ENCODE results near the gene ZNF799. TPM values are rescaled to one million over a fixed set of nuclear protein-coding genes. Genes with fewer than 3 reads are reported as not detected.

Gene ZNF799
- polyA plus RNA-seq, 3 donors: 1.8 to 3.4 (median 3.2) TPM

DNA sequence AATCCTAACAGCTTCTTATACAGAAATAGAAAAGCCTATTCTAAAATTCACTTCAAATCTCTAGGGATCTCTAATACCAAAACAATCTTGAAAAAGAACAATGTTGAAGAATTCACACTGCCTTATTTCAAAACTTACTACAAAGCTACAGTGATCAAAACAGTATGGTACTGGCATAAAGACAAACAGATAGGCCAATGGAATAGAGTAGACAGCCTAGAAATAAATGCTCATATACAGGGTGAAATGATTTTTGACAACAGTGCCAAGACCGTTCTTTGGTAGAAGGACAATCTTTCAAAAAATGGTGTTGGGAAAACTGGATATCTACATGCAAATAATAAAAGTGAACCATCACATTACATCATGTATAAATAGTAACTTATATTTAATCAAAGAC lies 55.9 kb downstream of the ZNF799 start:
- H2AFZ ChIP-seq (ENCODE audit: insufficient read depth, low read depth, low read length, poor library complexity, severe bottlenecking): no peak overlapping the region
- TF ChIP-seq, protein P1, sequence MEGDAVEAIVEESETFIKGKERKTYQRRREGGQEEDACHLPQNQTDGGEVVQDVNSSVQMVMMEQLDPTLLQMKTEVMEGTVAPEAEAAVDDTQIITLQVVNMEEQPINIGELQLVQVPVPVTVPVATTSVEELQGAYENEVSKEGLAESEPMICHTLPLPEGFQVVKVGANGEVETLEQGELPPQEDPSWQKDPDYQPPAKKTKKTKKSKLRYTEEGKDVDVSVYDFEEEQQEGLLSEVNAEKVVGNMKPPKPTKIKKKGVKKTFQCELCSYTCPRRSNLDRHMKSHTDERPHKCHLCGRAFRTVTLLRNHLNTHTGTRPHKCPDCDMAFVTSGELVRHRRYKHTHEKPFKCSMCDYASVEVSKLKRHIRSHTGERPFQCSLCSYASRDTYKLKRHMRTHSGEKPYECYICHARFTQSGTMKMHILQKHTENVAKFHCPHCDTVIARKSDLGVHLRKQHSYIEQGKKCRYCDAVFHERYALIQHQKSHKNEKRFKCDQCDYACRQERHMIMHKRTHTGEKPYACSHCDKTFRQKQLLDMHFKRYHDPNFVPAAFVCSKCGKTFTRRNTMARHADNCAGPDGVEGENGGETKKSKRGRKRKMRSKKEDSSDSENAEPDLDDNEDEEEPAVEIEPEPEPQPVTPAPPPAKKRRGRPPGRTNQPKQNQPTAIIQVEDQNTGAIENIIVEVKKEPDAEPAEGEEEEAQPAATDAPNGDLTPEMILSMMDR (IDR thresholded peaks at IDR 0.05): no peak
- H3K27me3 ChIP-seq (ENCODE audit: control insufficient read depth in 2 of 2, insufficient read depth in 2 of 2, low read length in 2 of 2): no peaks in the 10 kb centered on the region
- no peaks in the 10 kb centered on the region for H3K4me1 ChIP-seq (ENCODE audit: control insufficient read depth in 1 of 2, insufficient read depth in 2 of 2, low read length in 2 of 2)
- peaks cover 44 to 80% of the 10 kb centered on the region in 2 donors for H3K9me3 ChIP-seq (replicated peaks in 1 of 2; ENCODE audit: control insufficient read depth in 1 of 2, insufficient read depth in 1 of 2, low read length in 2 of 2)
- no peaks in the 10 kb centered on the region for H3K79me2 ChIP-seq (ENCODE audit: insufficient read depth, low read length)
- WGBS (ENCODE audit: insufficient coverage): no CpG with 5 or more reads among the region's 1 CpG
- no peak overlapping the region for H3K4me3 Mint-ChIP-seq
- peaks cover 0 to 1% (median 0%) of the 10 kb centered on the region in 3 donors for H3K27me3 Mint-ChIP-seq (ENCODE audit: low read depth in 3 of 3)
- no peak overlapping the region for H3K27ac Mint-ChIP-seq
- peaks cover 0 to 7% of the 10 kb centered on the region in 2 donors for H3K36me3 ChIP-seq (replicated peaks in 1 of 2; ENCODE audit: control insufficient read depth in 1 of 2, insufficient read depth in 2 of 2, low read length in 2 of 2)
- no peak for DNase-seq
- H3K9ac ChIP-seq (ENCODE audit: insufficient read depth, low read length, poor library complexity, severe bottlenecking): no peak overlapping the region
- intact Hi-C loops (cut with micrococcal nuclease): no loop called here
- H4K20me1 ChIP-seq (ENCODE audit: insufficient read depth, low read length): no peaks in the 10 kb centered on the region
- H3K36me3 Mint-ChIP-seq: no peaks in the 10 kb centered on the region
- H3K9me3 Mint-ChIP-seq: peaks cover 32 to 77% (median 74%) of the 10 kb centered on the region in 7 donors
- no peaks in the 10 kb centered on the region for H3K4me1 Mint-ChIP-seq
- H3K4me3 ChIP-seq (replicated peaks in 1 of 3; ENCODE audit: low read depth in 2 of 3, low read length in 3 of 3): no peak overlapping the region
- no peak overlapping the region for H3K27ac ChIP-seq (ENCODE audit: low read depth in 1 of 2, low read length in 2 of 2)
- H3K4me2 ChIP-seq (replicated peaks; ENCODE audit: extremely low read depth, low read length, poor library complexity, severe bottlenecking): no peak overlapping the region

Small RNA genes lying within 50 kb of the gene (small RNA-seq; reads per million reads assigned to genes)
- gene RPS29P23 (ENCODE audit: insufficient read length, low read depth): not detected

Other genes starting within 250 kb of the ZNF799 start
- under 1 TPM in 1 of 3 donors, not detected in 2; 0.37 TPM for gene ZNF625, start 244.5 kb downstream of the ZNF799 start, polyA plus RNA-seq
- gene ZNF136, start 238.2 kb downstream of the ZNF799 start, polyA plus RNA-seq: 1 to 10 TPM; 3.4 to 6.4 (median 5.8) TPM
- 10 to 100 TPM in 1 of 3 donors, 1 to 10 TPM in 2; 6.7 to 10.1 (median 9.7) TPM for gene ZNF44, start 106.4 kb downstream of the ZNF799 start, polyA plus RNA-seq
- gene ZNF563, start 67.6 kb downstream of the ZNF799 start, polyA plus RNA-seq: under 1 TPM; 0.09 to 0.99 (median 0.29) TPM
- under 1 TPM; 0.03 to 0.39 (median 0.17) TPM for gene ZNF442, start 35.6 kb downstream of the ZNF799 start, polyA plus RNA-seq
- under 1 TPM; 0.24 to 1.00 (median 0.52) TPM for gene ZNF443, start 39.8 kb upstream of the ZNF799 start, polyA plus RNA-seq
- under 1 TPM; 0.15 to 0.28 (median 0.19) TPM for gene ZNF709, start 83.5 kb upstream of the ZNF799 start, polyA plus RNA-seq
- gene ZNF564, start 150.2 kb upstream of the ZNF799 start, polyA plus RNA-seq: 1 to 10 TPM; 1.0 to 8.4 (median 8.4) TPM
- gene ZNF490, start 209.5 kb upstream of the ZNF799 start, polyA plus RNA-seq: 1 to 10 TPM; 2.3 to 4.2 (median 2.7) TPM
- 1 to 10 TPM; 5.2 to 8.2 (median 5.9) TPM for gene ZNF791, start 209.6 kb upstream of the ZNF799 start, polyA plus RNA-seq

Data from CD14-positive monocyte (primary cell).